Naive B cell (primary cell): ENCODE results near the gene KIF27. TPM values are rescaled to one million over a fixed set of nuclear protein-coding genes. Genes with fewer than 3 reads are reported as not detected.
"Not testable (repeated sequence)": the region's sequence is repeated elsewhere in the genome, so short reads cannot be mapped to it uniquely, and the experiment has no call there.

Experiments
- ATAC-seq, 2 donors: fragments of 150-1000 bp; cut with Tn5 transposase; 2 replicates each; pipeline ENCODE4 v1.10.0; 2021; ENCODE audit warnings: low read depth in 2 of 2, mild to moderate bottlenecking in 2 of 2, moderate library complexity in 2 of 2
- DNase-seq: peaks from one replicate; pipeline ENCODE4 v3.0.0; 2022
- H3K27ac Mint-ChIP-seq, 6 donors: one replicate each; pipeline ENCODE4 v1.8.0; 2020 to 2022; ENCODE audit warnings: mild to moderate bottlenecking in 6 of 6, mixed read lengths in 6 of 6, moderate library complexity in 5 of 6, inconsistent platforms in 2 of 6
- H3K27me3 Mint-ChIP-seq, 3 donors: one replicate each; pipeline ENCODE4 v1.8.0; 2021 to 2022; ENCODE audit warnings: mixed read lengths in 3 of 3, mild to moderate bottlenecking in 1 of 3
- H3K36me3 Mint-ChIP-seq, 2 donors: one replicate each; pipeline ENCODE4 v1.8.0; 2020 to 2022; ENCODE audit warnings: mixed read lengths in 2 of 2, inconsistent platforms in 1 of 2, mild to moderate bottlenecking in 1 of 2
- H3K4me1 Mint-ChIP-seq, 3 donors: one replicate each; pipeline ENCODE4 v1.8.0; 2020 to 2022; ENCODE audit warnings: mixed read lengths in 3 of 3, inconsistent platforms in 1 of 3, mild to moderate bottlenecking in 1 of 3, moderate library complexity in 1 of 3
- H3K4me3 Mint-ChIP-seq, 8 donors: one replicate each; pipeline ENCODE4 v1.8.0; 2020 to 2022; ENCODE audit warnings: mild to moderate bottlenecking in 8 of 8, mixed read lengths in 8 of 8, moderate library complexity in 8 of 8, inconsistent platforms in 2 of 8
- H3K9me3 Mint-ChIP-seq, 7 donors: one replicate each; pipeline ENCODE4 v1.8.0; 2020 to 2022; ENCODE audit warnings: mixed read lengths in 7 of 7, mild to moderate bottlenecking in 5 of 7, inconsistent platforms in 2 of 7, moderate library complexity in 1 of 7
- polyA plus RNA-seq, 6 donors: library from polyadenylated mRNA; unstranded; fragments of 300-500 nt; fragmentation: Illumina TruSeq; gene quantifications; one replicate each; pipeline ENCODE4 v1.2.3, GENCODE V29; 2021; ENCODE audit warnings: low read depth in 6 of 6

The KIF27 gene
- polyA plus RNA-seq, 6 donors from 2014 or later = 2.0 to 4.8 (median 3.5) TPM

DNA sequence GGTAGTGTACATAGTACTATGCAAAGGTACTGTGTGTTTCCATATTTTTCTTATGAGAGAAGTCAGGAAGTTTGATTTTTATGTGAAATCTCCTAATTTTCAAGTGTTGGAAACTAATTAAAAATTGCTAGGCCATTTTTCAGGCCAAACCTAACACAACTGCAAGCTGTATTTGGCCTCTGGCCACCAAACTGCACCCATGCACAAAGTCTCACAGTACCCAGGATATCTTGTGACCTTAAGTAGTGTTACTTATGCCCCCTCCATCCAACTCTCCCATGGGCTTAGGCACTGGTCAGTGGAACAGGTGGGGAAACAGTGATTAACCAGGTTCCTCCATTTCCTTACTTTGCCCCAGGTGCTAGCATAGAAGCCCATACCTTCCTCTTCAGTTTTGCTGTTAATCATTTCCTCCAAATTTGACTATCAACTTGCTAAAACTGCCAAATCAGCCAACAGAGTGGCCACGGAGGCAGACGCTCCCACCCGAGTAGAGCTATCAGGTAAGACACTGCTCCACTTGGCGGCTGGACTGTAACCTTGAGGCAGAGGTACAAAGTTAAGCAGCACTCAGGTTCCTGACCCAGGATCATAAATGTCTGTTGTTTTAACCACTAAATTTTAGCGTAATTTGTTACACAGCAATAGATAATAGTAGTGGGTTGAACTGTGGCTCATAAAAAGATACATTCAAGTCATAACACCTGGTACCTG is 19.5 kb upstream of the KIF27 start:
- Mint-ChIP-seq H3K9me3 (no peaks in the 10 kb centered on the region), H3K4me1 (peaks cover 0 to 5% (median 0%) of the 10 kb centered on the region in 3 donors), H3K36me3 (peaks cover 11 to 12% of the 10 kb centered on the region in 2 donors), H3K27ac (peak overlapping the region in 2 of 6 donors; percentile 60 to 68), H3K4me3 (no peak overlapping the region), H3K27me3 (no peaks in the 10 kb centered on the region)
- ATAC-seq = no peak
- no peak for DNase-seq

DNA sequence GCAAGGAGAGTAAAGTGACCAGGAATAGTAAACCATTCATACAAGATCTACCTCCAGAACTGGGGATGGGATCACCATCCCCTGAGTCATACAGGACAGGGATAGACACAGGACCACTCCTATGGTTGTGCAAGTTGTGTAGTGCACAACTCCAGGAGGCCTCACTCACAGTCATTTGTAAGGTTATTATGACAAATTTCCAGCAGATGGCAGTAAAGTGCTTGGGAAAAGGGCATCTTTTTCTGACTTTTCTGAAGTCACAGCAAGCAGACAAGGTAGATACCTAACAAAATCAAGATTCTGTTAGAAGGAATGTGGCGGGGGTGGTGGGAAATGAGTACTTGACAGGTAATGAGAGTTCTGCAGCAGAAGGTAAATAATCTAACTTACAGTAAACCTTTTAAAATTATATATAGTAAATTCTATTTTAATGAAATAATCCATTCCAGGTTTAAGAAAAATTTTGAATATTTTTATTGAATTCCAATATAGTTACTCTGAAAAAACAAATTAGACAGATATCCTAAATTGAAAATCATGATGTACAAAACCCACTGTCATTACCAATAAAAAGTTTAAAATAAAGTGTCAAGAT is 16.7 kb upstream of the KIF27 start:
- no peaks in the 10 kb centered on the region for H3K27me3 Mint-ChIP-seq
- peak; percentile 46 to 68 for ATAC-seq
- H3K9me3 Mint-ChIP-seq = no peaks in the 10 kb centered on the region
- H3K27ac Mint-ChIP-seq = no peak overlapping the region
- DNase-seq = peak; percentile 53
- no peak overlapping the region for H3K4me3 Mint-ChIP-seq
- H3K4me1 Mint-ChIP-seq = peaks cover 0 to 5% (median 0%) of the 10 kb centered on the region in 3 donors
- H3K36me3 Mint-ChIP-seq = peaks cover 5 to 11% of the 10 kb centered on the region in 2 donors

GRCh38 chr9:83936523-83936922 is 15.3 kb upstream of the KIF27 start:
- no peaks in the 10 kb centered on the region for H3K27me3 Mint-ChIP-seq
- peaks cover 0 to 5% (median 0%) of the 10 kb centered on the region in 3 donors for H3K4me1 Mint-ChIP-seq
- H3K36me3 Mint-ChIP-seq = peaks cover 0 to 5% of the 10 kb centered on the region in 2 donors
- no peak overlapping the region for H3K4me3 Mint-ChIP-seq
- no peak for DNase-seq
- no peaks in the 10 kb centered on the region for H3K9me3 Mint-ChIP-seq
- no peak for ATAC-seq
- H3K27ac Mint-ChIP-seq = no peak overlapping the region

DNA sequence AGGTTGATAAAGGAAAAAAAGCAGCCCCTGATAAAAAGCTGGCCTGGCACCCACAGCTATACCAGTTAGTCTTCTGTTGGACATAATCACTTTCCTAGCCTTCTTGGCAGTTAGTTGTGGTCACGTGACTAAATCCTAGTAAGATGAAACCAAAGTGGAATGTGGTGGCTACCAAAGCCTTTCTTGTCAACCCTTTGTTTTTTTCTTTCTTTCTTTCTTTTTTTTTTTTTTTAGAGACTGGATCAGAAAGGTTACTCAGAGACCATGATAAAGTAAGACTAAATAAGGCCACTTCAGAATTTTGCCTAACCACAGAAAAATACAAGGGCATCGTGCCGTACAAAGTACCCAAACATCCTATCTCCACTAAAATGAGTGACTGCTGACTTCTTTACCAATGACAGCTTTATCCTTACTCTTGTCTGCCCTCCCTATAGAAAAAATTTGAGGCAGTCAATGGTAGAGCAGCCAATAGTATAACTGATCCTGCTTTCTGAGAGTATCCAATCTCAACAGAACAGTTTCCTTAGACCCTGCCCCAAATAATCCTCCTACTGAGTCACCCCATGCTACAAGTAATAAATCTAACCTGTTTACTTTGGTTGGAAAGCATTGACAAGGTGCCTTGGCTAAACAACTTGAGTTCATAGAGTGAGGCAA is 14.2 kb upstream of the KIF27 start:
- DNase-seq (no peak), ATAC-seq (no peak)
- Mint-ChIP-seq H3K4me1 (no peaks in the 10 kb centered on the region), H3K27me3 (no peaks in the 10 kb centered on the region), H3K27ac (no peak overlapping the region), H3K9me3 (no peaks in the 10 kb centered on the region), H3K36me3 (no peaks in the 10 kb centered on the region), H3K4me3 (no peak overlapping the region)

- no peaks in the 10 kb centered on the region for H3K27me3 Mint-ChIP-seq
- no peak for ATAC-seq
- H3K27ac Mint-ChIP-seq = peak overlapping the region in 2 of 6 donors; percentile 15 to 61
- no peak overlapping the region for H3K4me3 Mint-ChIP-seq
- H3K4me1 Mint-ChIP-seq = no peaks in the 10 kb centered on the region
- no peaks in the 10 kb centered on the region for H3K9me3 Mint-ChIP-seq
- no peak for DNase-seq
- H3K36me3 Mint-ChIP-seq = no peaks in the 10 kb centered on the region
Observed at GRCh38 chr9:83934569-83935275, 13.5 kb upstream of the KIF27 start.

GRCh38 chr9:83933790-83934189 is 12.6 kb upstream of the KIF27 start:
- H3K4me3 Mint-ChIP-seq = no peak overlapping the region
- DNase-seq = no peak
- no peak for ATAC-seq
- H3K27ac Mint-ChIP-seq = no peak overlapping the region
- no peaks in the 10 kb centered on the region for H3K36me3 Mint-ChIP-seq
- H3K27me3 Mint-ChIP-seq = no peaks in the 10 kb centered on the region
- no peaks in the 10 kb centered on the region for H3K9me3 Mint-ChIP-seq
- no peaks in the 10 kb centered on the region for H3K4me1 Mint-ChIP-seq

DNA sequence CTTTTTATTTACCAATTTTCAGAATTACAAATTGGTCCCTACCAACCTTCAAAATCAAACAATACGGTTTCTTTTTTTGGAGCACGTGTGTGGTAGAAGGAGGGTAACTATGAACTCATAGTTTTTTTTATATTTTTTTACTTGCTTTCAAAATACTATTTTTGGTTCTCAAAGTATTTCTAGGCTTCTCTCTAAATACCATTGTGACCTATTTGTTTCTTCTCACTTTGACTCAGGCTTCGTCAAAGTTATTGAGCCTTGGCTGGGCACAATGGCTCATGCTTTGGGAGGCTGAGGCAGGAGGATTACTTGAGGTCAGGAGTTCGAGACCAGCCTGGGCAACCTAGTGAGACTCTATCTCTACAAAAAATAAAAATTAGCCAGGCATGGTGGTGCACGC is 11.6 kb upstream of the KIF27 start:
- H3K4me3 Mint-ChIP-seq = no peak overlapping the region
- peaks cover 0 to 6% (median 0%) of the 10 kb centered on the region in 3 donors for H3K27me3 Mint-ChIP-seq
- H3K36me3 Mint-ChIP-seq = no peaks in the 10 kb centered on the region
- ATAC-seq = no peak
- no peak for DNase-seq
- H3K9me3 Mint-ChIP-seq = no peaks in the 10 kb centered on the region
- H3K27ac Mint-ChIP-seq = no peak overlapping the region
- H3K4me1 Mint-ChIP-seq = no peaks in the 10 kb centered on the region

- H3K36me3 Mint-ChIP-seq = no peaks in the 10 kb centered on the region
- peak overlapping the region in 2 of 6 donors; percentile 24 to 81 for H3K27ac Mint-ChIP-seq
- H3K4me3 Mint-ChIP-seq = no peak overlapping the region
- H3K27me3 Mint-ChIP-seq = peaks cover 0 to 13% (median 0%) of the 10 kb centered on the region in 3 donors
- DNase-seq (no peak), ATAC-seq (no peak)
- no peaks in the 10 kb centered on the region for H3K9me3 Mint-ChIP-seq
- H3K4me1 Mint-ChIP-seq = no peaks in the 10 kb centered on the region
Observed at GRCh38 chr9:83932011-83932410, 10.8 kb upstream of the KIF27 start.

GRCh38 chr9:83930881-83931280 is 9.6 kb upstream of the KIF27 start:
- ATAC-seq = no peak

DNA sequence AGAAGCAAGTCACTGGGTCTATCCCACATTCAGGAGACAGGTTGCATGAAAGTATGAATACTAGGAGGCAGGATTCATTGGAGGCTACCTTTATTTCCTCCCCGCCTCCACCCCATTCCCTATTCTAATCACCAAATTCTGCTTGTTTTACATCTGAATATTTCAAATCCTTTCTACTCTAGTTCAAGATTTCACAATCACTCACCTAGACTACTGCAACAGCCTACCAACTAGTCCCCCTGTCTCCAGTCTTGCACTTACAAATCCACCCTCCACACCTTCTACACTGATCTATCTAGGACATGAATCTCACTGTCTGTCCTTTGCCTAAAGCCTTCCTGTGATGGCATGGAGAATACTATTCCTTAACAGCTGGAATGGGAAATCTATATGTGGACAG is 6.4 kb upstream of the KIF27 start:
- DNase-seq = no peak
- peaks cover 0 to 13% (median 0%) of the 10 kb centered on the region in 3 donors for H3K27me3 Mint-ChIP-seq
- H3K9me3 Mint-ChIP-seq = no peaks in the 10 kb centered on the region
- ATAC-seq = no peak
- no peak overlapping the region for H3K27ac Mint-ChIP-seq
- H3K4me1 Mint-ChIP-seq = peaks cover 0 to 4% (median 0%) of the 10 kb centered on the region in 3 donors
- H3K4me3 Mint-ChIP-seq = no peak overlapping the region
- no peaks in the 10 kb centered on the region for H3K36me3 Mint-ChIP-seq

More at GRCh38 chr9:83930881-83931280, 9.6 kb upstream of the KIF27 start:
- Mint-ChIP-seq H3K27me3 (peaks cover 0 to 13% (median 0%) of the 10 kb centered on the region in 3 donors), H3K4me3 (no peak overlapping the region), H3K36me3 (no peaks in the 10 kb centered on the region), H3K4me1 (no peaks in the 10 kb centered on the region), H3K27ac (no peak overlapping the region), H3K9me3 (no peaks in the 10 kb centered on the region)
- DNase-seq = no peak

DNA sequence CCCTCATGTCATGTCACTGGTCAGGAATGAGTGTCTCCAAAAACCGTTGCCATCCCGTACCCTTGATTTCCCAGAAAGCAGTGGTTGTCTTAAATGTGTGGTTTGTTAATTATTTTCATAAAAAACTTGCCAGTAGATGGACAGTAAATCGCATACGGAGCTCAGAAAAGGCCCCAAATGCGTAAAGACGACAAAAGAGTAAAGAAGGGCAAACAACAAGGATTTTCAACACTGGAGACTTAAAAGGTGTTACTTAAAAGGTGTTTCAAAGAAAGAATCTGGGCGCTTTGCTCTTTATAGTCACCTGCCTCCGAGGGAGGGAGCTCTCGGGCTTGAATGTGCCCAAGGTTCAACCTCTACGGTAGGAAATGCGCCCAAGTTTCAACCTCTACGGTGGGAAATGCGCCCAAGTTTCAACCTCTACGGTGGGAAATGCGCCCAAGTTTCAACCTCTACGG is 734 bp downstream of the KIF27 start:
- Mint-ChIP-seq H3K4me3 (peak overlapping the region; percentile 84 to 96 (median 90)), H3K27ac (peak overlapping the region; percentile 95 to 98 (median 97)), H3K9me3 (no peaks in the 10 kb centered on the region), H3K27me3 (no peaks in the 10 kb centered on the region), H3K4me1 (peaks cover 4 to 26% (median 10%) of the 10 kb centered on the region in 3 donors), H3K36me3 (no peaks in the 10 kb centered on the region)
- ATAC-seq (peak in 1 of 2 donors; percentile 24), DNase-seq (no peak)

- Mint-ChIP-seq H3K4me3 (peak overlapping the region in 1 of 8 donors; percentile 72), H3K36me3 (no peaks in the 10 kb centered on the region), H3K4me1 (peaks cover 4 to 26% (median 10%) of the 10 kb centered on the region in 3 donors), H3K9me3 (no peaks in the 10 kb centered on the region), H3K27me3 (no peaks in the 10 kb centered on the region), H3K27ac (no peak overlapping the region)
- DNase-seq = no peak
- no peak for ATAC-seq
Observed at GRCh38 chr9:83919111-83919510, 2.1 kb downstream of the KIF27 start.

DNA sequence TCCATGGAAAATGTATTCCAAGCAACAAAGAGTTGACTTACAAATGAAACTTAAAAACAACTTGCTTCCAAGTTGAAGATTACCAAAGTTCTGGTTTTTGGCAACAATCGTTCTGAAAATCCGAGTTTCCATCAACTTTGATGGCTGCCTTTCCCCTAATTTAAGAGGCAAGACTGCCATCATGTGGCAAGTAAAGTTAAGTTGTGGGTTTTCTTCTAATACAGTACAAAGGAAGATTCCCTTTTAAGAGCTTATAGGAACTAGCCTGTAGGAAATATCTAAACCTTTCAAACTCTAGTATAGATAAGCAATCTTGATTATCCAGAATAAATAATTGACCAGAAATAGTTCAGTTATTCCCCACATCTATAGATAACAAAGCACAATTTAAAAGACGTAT is 9.0 kb downstream of the KIF27 start:
- H3K4me1 Mint-ChIP-seq, H3K27ac Mint-ChIP-seq, H3K9me3 Mint-ChIP-seq, H3K36me3 Mint-ChIP-seq, H3K4me3 Mint-ChIP-seq, H3K27me3 Mint-ChIP-seq: not testable (repeated sequence)
- ATAC-seq = peak; percentile 67 to 77
- DNase-seq = peak; percentile 37
